ENCODE results near the gene YWHAQ. TPM values are rescaled to one million over a fixed set of nuclear protein-coding genes. Genes with fewer than 3 reads are reported as not detected.

YWHAQ gene
- total RNA-seq, 3 donors from 2014 or later (not counting 1 experiment from before 2014, with no cell fraction given): 227 to 240 (median 238) TPM

- TF ChIP-seq, protein P1, sequence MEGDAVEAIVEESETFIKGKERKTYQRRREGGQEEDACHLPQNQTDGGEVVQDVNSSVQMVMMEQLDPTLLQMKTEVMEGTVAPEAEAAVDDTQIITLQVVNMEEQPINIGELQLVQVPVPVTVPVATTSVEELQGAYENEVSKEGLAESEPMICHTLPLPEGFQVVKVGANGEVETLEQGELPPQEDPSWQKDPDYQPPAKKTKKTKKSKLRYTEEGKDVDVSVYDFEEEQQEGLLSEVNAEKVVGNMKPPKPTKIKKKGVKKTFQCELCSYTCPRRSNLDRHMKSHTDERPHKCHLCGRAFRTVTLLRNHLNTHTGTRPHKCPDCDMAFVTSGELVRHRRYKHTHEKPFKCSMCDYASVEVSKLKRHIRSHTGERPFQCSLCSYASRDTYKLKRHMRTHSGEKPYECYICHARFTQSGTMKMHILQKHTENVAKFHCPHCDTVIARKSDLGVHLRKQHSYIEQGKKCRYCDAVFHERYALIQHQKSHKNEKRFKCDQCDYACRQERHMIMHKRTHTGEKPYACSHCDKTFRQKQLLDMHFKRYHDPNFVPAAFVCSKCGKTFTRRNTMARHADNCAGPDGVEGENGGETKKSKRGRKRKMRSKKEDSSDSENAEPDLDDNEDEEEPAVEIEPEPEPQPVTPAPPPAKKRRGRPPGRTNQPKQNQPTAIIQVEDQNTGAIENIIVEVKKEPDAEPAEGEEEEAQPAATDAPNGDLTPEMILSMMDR (IDR thresholded peaks at IDR 0.05): no peak
Observed at GRCh38 chr2:9644021-9644420, 13.2 kb upstream of the YWHAQ start.

DNA sequence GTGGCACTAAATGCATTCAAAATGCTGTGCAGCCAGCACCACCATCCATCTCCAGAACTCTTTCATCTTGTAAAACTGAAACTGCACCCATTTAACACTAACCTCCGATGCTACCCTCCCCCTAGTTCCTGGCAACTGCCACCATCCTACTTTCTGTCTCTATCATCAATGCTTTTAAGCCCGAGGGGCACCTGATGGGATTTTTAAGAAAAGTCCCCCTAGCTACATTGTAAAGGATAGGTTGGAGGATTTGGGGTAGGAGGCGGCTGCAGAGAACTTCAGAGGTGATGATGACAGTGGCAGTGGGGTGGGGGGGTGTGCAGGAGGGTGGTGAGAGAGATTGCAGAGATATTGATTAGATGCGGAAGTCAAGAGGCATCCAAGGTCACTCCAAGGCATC is 10.8 kb upstream of the YWHAQ start:
- peaks cover 4% of the 10 kb centered on the region for H3K4me1 ChIP-seq (ENCODE audit: control insufficient read depth, insufficient read depth, low read length)
- H3K9me3 ChIP-seq (ENCODE audit: control insufficient read depth, insufficient read depth, low read length): no peaks in the 10 kb centered on the region
- H3K27me3 Mint-ChIP-seq (ENCODE audit: low read depth in 2 of 2): peaks cover 0 to 14% of the 10 kb centered on the region in 2 donors
- no peak overlapping the region for H3K4me3 Mint-ChIP-seq
- ATAC-seq (no peak), DNase-seq (peak in 1 of 2 donors; percentile 44)
- intact Hi-C loops (cut with micrococcal nuclease): no loop called here
- TF ChIP-seq, protein P1 (IDR thresholded peaks at IDR 0.05): no peak
- H3K27ac Mint-ChIP-seq: no peak overlapping the region
- WGBS (ENCODE audit: insufficient coverage): 63% methylated on average over 4 of the region's 4 CpGs
- no peak overlapping the region for H3K4me3 ChIP-seq (ENCODE audit: low read length)
- H3K9me3 Mint-ChIP-seq: no peaks in the 10 kb centered on the region
- peaks cover 0 to 9% of the 10 kb centered on the region in 2 donors for H3K4me1 Mint-ChIP-seq
- no peaks in the 10 kb centered on the region for H3K27me3 ChIP-seq (ENCODE audit: control insufficient read depth, insufficient read depth, low read length)
- H3K36me3 ChIP-seq (ENCODE audit: control insufficient read depth, insufficient read depth, low read length): no peaks in the 10 kb centered on the region
- H3K27ac ChIP-seq (ENCODE audit: low read length): no peak overlapping the region
- H3K36me3 Mint-ChIP-seq: no peaks in the 10 kb centered on the region

More at GRCh38 chr2:9644021-9644420, 13.2 kb upstream of the YWHAQ start:
- H3K27me3 Mint-ChIP-seq (ENCODE audit: low read depth in 2 of 2): peaks cover 0 to 13% of the 10 kb centered on the region in 2 donors
- ATAC-seq (no peak), DNase-seq (no peak)
- Histone ChIP-seq H3K4me1 (ENCODE audit: control insufficient read depth, insufficient read depth, low read length) (peaks cover 9% of the 10 kb centered on the region), H3K36me3 (ENCODE audit: control insufficient read depth, insufficient read depth, low read length) (no peaks in the 10 kb centered on the region), H3K9me3 (ENCODE audit: control insufficient read depth, insufficient read depth, low read length) (no peaks in the 10 kb centered on the region), H3K27me3 (ENCODE audit: control insufficient read depth, insufficient read depth, low read length) (no peaks in the 10 kb centered on the region), H3K4me3 (ENCODE audit: low read length) (no peak overlapping the region), H3K27ac (ENCODE audit: low read length) (no peak overlapping the region)
- H3K27ac Mint-ChIP-seq: no peak overlapping the region
- intact Hi-C loops (cut with micrococcal nuclease): no loop called here
- no peaks in the 10 kb centered on the region for H3K9me3 Mint-ChIP-seq
- WGBS (ENCODE audit: insufficient coverage): 91% methylated on average over 7 of the region's 7 CpGs
- no peaks in the 10 kb centered on the region for H3K36me3 Mint-ChIP-seq
- H3K4me3 Mint-ChIP-seq: no peak overlapping the region
- H3K4me1 Mint-ChIP-seq: peaks cover 0 to 21% of the 10 kb centered on the region in 2 donors

DNA sequence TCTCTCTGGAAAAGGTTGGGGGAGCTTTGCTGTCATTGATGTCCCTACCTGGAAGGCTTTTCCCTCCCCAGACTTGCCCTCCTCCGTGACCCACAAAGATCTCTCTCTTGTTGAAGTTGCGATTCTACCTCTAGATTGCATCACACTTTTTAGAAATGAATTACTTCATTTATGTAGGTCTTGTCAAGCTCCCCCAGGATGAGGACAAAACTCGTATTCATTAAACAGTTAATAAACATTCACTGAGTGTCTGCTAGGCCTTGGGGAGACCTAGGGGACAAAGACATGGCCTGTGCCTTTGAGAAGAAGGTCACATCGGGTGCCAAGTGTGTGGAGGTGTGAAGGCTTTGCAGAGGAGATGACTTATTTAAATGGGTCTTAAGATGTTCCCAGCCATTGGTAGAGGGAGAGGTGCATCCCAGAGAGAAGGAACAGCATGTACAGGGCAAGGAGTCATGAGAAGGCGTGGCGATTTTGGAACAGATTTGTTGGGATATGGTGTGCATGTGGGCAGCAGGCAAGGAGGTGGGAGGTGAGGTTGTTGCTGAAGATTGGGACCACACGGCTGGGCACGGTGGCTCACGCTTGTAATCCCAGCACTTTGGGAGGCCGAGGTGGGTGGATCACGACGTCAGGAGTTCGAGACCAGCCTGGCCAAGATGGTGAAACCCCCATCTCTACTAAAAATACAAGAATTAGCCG is 9.8 kb upstream of the YWHAQ start:
- H3K9me3 ChIP-seq (ENCODE audit: control insufficient read depth, insufficient read depth, low read length): no peaks in the 10 kb centered on the region
- 91% methylated on average over 14 of the region's 14 CpGs for WGBS (ENCODE audit: insufficient coverage)
- Mint-ChIP-seq H3K4me3 (no peak overlapping the region), H3K27me3 (ENCODE audit: low read depth in 2 of 2) (peaks cover 0 to 12% of the 10 kb centered on the region in 2 donors), H3K36me3 (no peaks in the 10 kb centered on the region), H3K4me1 (peaks cover 0 to 9% of the 10 kb centered on the region in 2 donors), H3K9me3 (no peaks in the 10 kb centered on the region), H3K27ac (no peak overlapping the region)
- DNase-seq: no peak
- TF ChIP-seq, protein P1 (IDR thresholded peaks at IDR 0.05): no peak
- intact Hi-C loops (cut with micrococcal nuclease): no loop called here
- H3K27ac ChIP-seq (ENCODE audit: low read length): no peak overlapping the region
- no peaks in the 10 kb centered on the region for H3K27me3 ChIP-seq (ENCODE audit: control insufficient read depth, insufficient read depth, low read length)
- ATAC-seq: no peak
- no peak overlapping the region for H3K4me3 ChIP-seq (ENCODE audit: low read length)
- H3K36me3 ChIP-seq (ENCODE audit: control insufficient read depth, insufficient read depth, low read length): no peaks in the 10 kb centered on the region
- peaks cover 4% of the 10 kb centered on the region for H3K4me1 ChIP-seq (ENCODE audit: control insufficient read depth, insufficient read depth, low read length)

Data from natural killer cell (primary cell).